Fibroblast of skin of right biceps (primary cell): ENCODE data around the gene RBM6.
A peak's percentile ranks its signal among the peaks of the same experiment; 100 is the strongest.
"Not testable (repeated sequence)": the region's sequence is repeated elsewhere in the genome, so short reads cannot be mapped to it uniquely, and the experiment has no call there.

Experiments used
- DNase-seq: peaks from one replicate; pipeline ENCODE4 v3.0.0-alpha.2; 2013

Gene RBM6

GRCh38 chr3:49939858-49940666 is at the start of gene RBM6:
Gene RBM6, plus strand, starts transcription at chr3:49940150. Its CDS starts 22,492 bp downstream, at chr3:49962642.
- DNase-seq = peak; percentile 97

- DNase-seq = no peak
Observed at GRCh38 chr3:49895791-49896190, 44.2 kb upstream of the RBM6 start.

- no peak for DNase-seq
Observed at GRCh38 chr3:49896345-49896744, 43.6 kb upstream of the RBM6 start.

GRCh38 chr3:49898991-49899390 is 41.0 kb upstream of the RBM6 start:
- DNase-seq = no peak

- DNase-seq = peak; percentile 21
Observed at GRCh38 chr3:49899815-49900214, 40.1 kb upstream of the RBM6 start.

GRCh38 chr3:49900491-49901153 is 39.3 kb upstream of the RBM6 start:
- no peak for DNase-seq

GRCh38 chr3:49901366-49902339 is 38.3 kb upstream of the RBM6 start:
- no peak for DNase-seq

GRCh38 chr3:49902511-49903345 is 37.2 kb upstream of the RBM6 start:
- DNase-seq = no peak

GRCh38 chr3:49903451-49904424 is 36.2 kb upstream of the RBM6 start, which contains the start of gene MST1R:
Gene MST1R, minus strand, starts transcription at chr3:49903873. Its CDS starts 264 bp downstream, at chr3:49903609.
- DNase-seq = peak; percentile 30

- DNase-seq = not testable (repeated sequence)
Observed at GRCh38 chr3:49904448-49904847, 35.5 kb upstream of the RBM6 start.

GRCh38 chr3:49906073-49906743 is 33.7 kb upstream of the RBM6 start:
- DNase-seq = peak; percentile 46

- no peak for DNase-seq
Observed at GRCh38 chr3:49908373-49909199, 31.4 kb upstream of the RBM6 start.

- DNase-seq = no peak
Observed at GRCh38 chr3:49910409-49911123, 29.4 kb upstream of the RBM6 start.

- no peak for DNase-seq
Observed at GRCh38 chr3:49911124-49911420, 28.9 kb upstream of the RBM6 start.

GRCh38 chr3:49911611-49912010 is 28.3 kb upstream of the RBM6 start:
- DNase-seq = no peak

GRCh38 chr3:49912881-49913281 is 27.1 kb upstream of the RBM6 start:
- DNase-seq = no peak

GRCh38 chr3:49914906-49915305 is 25.0 kb upstream of the RBM6 start:
- no peak for DNase-seq

- peak; percentile 37 for DNase-seq
Observed at GRCh38 chr3:49916686-49917085, 23.3 kb upstream of the RBM6 start.
